A673 (cell line): Measurements from ENCODE around the gene EXOG. TPM values are rescaled to one million over a fixed set of nuclear protein-coding genes. Genes with fewer than 3 reads are reported as not detected.

Source experiments
- BruUV-seq: library from RNA; stranded (reverse); fragments of 400-500 nt; replicated peaks from 2 replicates; lab custom pipeline; 2021; lab: Mats Ljungman, UMichigan
- CTCF ChIA-PET: fragments of 300-600 bp; sonication (Branson Sonifier 250); formaldehyde crosslinking; loops from one replicate; lab custom pipeline; 2022; ENCODE audit warnings: antibody characterized with exemption; lab: Charles Lee
- POLR2A ChIA-PET: fragments of 300-600 bp; sonication (Branson Sonifier 250); formaldehyde crosslinking; loops from one replicate; lab custom pipeline; 2022; ENCODE audit warnings: antibody characterized with exemption; ENCODE audit not compliant: low non-redundant PET; lab: Charles Lee
- DNase-seq: peaks from one replicate; pipeline ENCODE4 v3.0.0-alpha.2; 2015; ENCODE audit warnings: low spot score
- H3K27ac ChIP-seq: fragments of 200-600 bp; sonication (generic); 2 replicates; pipeline ENCODE4 v1.5.1; 2016; ENCODE audit warnings: mixed run types, low read depth, mild to moderate bottlenecking, mixed read lengths, antibody characterized with exemption, low read length; ENCODE audit not compliant: poor library complexity, severe bottlenecking
- H3K27me3 ChIP-seq: fragments of 200-600 bp; sonication (generic); replicated peaks from 2 replicates; pipeline ENCODE4 v1.6.1; 2017; ENCODE audit warnings: mixed run types, low read depth, mild to moderate bottlenecking, mixed read lengths, antibody characterized with exemption, low read length; ENCODE audit not compliant: insufficient read depth, poor library complexity
- H3K36me3 ChIP-seq: fragments of 200-600 bp; sonication (generic); 2 replicates; pipeline ENCODE4 v1.6.1; 2016; ENCODE audit warnings: mixed run types, mild to moderate bottlenecking, mixed read lengths, antibody characterized with exemption, low read length; ENCODE audit not compliant: insufficient read depth, poor library complexity, severe bottlenecking
- H3K4me1 ChIP-seq: fragments of 200-600 bp; sonication (generic); 2 replicates; pipeline ENCODE4 v1.6.1; 2017; ENCODE audit warnings: mixed run types, mild to moderate bottlenecking, mixed read lengths, antibody characterized with exemption, low read length; ENCODE audit not compliant: insufficient read depth, poor library complexity, severe bottlenecking
- H3K4me3 ChIP-seq: fragments of 200-600 bp; sonication (generic); 2 replicates; pipeline ENCODE4 v1.5.1; 2016; ENCODE audit warnings: low read depth, mixed run types, mild to moderate bottlenecking, mixed read lengths, low read length; ENCODE audit not compliant: poor library complexity, severe bottlenecking
- H3K9me3 ChIP-seq: fragments of 200-600 bp; sonication (generic); 2 replicates; pipeline ENCODE4 v1.6.1; 2016; ENCODE audit warnings: mixed run types, low read depth, mild to moderate bottlenecking, mixed read lengths, antibody characterized with exemption, low read length; ENCODE audit not compliant: poor library complexity, severe bottlenecking
- EZH2 ChIP-seq: fragments of 200-600 bp; sonication (generic); IDR thresholded peaks from 2 replicates; pipeline ENCODE4 v1.6.1; 2017; ENCODE audit warnings: borderline replicate concordance, low read depth, mild to moderate bottlenecking, mixed read lengths, antibody characterized with exemption, low read length; ENCODE audit not compliant: poor library complexity, severe bottlenecking
- intact Hi-C: fragments of 100-400 bp; cut with micrococcal nuclease; formaldehyde crosslinking; loops from one replicate; pipeline ENCODE4 v1.10.0; 2022; ENCODE audit not compliant: unreplicated experiment
- total RNA-seq: library from RNA; stranded (reverse); gene quantifications from 2 replicates; pipeline ENCODE4 v1.2.3, GENCODE V29; 2021
- TF ChIP-seq, protein P1 (sequence below): fragments of 300-800, 200-600 bp; sonication (generic); conservative IDR thresholded peaks from 2 replicates; pipeline ENCODE4 v1.5.1; 2017; ENCODE audit warnings: low read depth, mild to moderate bottlenecking, antibody characterized with exemption, low read length, moderate library complexity, mixed read lengths

Gene EXOG
- total RNA-seq, 1 experiment from 2014 or later, result 12.4 TPM

DNA sequence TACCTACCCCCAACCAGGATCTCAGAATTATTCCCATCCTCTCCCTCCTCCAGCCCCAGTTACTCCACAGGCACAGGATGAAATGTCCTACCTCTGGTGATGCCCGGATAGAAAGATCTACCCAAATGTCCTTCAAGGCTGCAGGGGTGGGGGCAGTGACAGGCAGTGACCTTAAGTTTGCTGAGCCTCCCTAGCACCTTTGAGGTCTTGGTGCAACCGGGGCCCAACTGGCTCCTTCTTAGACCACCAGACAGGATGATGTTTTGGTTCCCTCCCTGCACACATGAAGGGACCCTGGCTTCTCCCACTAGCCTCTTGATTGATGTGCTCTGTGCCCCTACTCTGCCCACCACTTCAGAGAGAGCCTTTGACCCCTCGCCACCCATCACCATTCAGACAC is 36.4 kb downstream of the EXOG start:
- intact Hi-C loops, result no loop called here
- DNase-seq, result no peak
- Histone ChIP-seq H3K36me3 (no peaks in the 10 kb centered on the region), H3K27me3 (no peaks in the 10 kb centered on the region), H3K27ac (no peak overlapping the region), H3K4me3 (no peak overlapping the region), H3K9me3 (no peaks in the 10 kb centered on the region), H3K4me1 (no peaks in the 10 kb centered on the region)
- BruUV-seq, result no TSS peak
- ChIA-PET POLR2A (no interaction called here), CTCF (no interaction called here)
- TF ChIP-seq, protein P1, sequence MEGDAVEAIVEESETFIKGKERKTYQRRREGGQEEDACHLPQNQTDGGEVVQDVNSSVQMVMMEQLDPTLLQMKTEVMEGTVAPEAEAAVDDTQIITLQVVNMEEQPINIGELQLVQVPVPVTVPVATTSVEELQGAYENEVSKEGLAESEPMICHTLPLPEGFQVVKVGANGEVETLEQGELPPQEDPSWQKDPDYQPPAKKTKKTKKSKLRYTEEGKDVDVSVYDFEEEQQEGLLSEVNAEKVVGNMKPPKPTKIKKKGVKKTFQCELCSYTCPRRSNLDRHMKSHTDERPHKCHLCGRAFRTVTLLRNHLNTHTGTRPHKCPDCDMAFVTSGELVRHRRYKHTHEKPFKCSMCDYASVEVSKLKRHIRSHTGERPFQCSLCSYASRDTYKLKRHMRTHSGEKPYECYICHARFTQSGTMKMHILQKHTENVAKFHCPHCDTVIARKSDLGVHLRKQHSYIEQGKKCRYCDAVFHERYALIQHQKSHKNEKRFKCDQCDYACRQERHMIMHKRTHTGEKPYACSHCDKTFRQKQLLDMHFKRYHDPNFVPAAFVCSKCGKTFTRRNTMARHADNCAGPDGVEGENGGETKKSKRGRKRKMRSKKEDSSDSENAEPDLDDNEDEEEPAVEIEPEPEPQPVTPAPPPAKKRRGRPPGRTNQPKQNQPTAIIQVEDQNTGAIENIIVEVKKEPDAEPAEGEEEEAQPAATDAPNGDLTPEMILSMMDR, result no peak
- no peak for TF ChIP-seq EZH2

DNA sequence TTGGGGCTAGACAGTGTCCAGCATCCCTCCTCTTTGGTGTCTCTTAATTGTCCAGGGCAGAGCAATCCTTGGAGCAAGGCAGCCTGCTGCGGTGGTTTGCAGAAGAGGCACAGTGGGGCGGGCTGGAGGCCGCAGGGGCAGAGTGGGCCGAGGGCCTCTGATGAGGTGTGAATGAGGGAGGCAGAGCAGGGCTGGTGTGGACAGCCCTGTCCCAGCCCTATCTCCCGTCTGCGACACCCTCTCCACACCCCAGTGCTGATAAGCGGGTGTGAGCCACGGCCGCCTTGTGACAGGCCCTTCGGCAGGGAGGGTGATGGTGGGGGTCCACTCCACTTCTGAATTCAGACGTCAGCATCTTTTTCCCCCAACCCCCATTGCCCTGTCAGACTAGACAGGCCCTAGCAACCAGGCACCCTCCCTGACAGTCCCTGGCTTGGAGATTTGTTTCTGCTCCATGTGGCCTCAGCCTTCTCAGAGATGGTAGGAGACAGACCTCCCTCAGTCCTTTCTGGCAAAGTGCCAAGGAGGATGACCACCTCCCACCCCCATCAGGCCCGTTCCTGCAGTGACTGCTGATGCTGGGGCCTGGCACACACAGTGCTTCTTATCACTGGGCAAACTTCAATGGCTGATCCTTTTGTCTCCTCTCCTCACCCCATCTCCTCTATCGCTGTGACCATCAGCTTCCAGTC is 37.3 kb downstream of the EXOG start:
- BruUV-seq, result no TSS peak

DNA sequence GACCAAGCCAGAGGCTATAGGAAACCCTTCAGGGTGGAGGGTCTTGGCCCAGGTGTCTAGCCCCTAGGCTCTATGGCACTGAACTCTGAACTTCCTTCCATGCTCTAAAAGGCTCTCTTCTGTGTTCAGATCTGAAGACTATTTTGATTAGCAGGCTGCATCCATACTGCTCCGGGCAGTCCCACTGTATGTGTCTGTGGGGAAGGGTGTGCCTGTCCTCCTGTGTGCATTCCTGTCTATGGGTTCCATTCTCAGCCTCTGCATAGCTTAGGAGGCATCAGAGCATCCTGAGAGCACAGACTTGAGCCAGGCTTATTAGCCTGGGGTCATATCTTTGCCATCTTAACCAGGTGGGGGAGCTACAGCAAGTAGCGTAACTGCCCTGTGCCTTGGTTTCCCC is 38.0 kb downstream of the EXOG start:
- Histone ChIP-seq H3K27ac (no peak overlapping the region), H3K9me3 (no peaks in the 10 kb centered on the region), H3K4me1 (no peaks in the 10 kb centered on the region), H3K36me3 (no peaks in the 10 kb centered on the region), H3K27me3 (no peaks in the 10 kb centered on the region), H3K4me3 (no peak overlapping the region)
- POLR2A ChIA-PET, result no interaction called here
- BruUV-seq, result no TSS peak
- DNase-seq, result no peak
- intact Hi-C loops, result no loop called here
- TF ChIP-seq, protein P1, result no peak
- no peak for TF ChIP-seq EZH2
- CTCF ChIA-PET, result no interaction called here

More for the DNA sequence above, 37.3 kb downstream of the EXOG start:
- Histone ChIP-seq H3K27me3 (no peaks in the 10 kb centered on the region), H3K36me3 (no peaks in the 10 kb centered on the region), H3K27ac (no peak overlapping the region), H3K4me1 (no peaks in the 10 kb centered on the region), H3K9me3 (no peaks in the 10 kb centered on the region), H3K4me3 (no peak overlapping the region)
- intact Hi-C loops, result no loop called here
- no peak for TF ChIP-seq EZH2
- TF ChIP-seq, protein P1, result no peak
- DNase-seq, result no peak
- CTCF ChIA-PET, result no interaction called here
- POLR2A ChIA-PET, result no interaction called here
